ENCODE results near the gene PNPLA5. TPM values are rescaled to one million over a fixed set of nuclear protein-coding genes. Genes with fewer than 3 reads are reported as not detected.

PNPLA5 gene
- total and polyA plus RNA-seq, 2 of the 13 experiments (the other 11 are each of a cell fraction or from before 2014, with no cell fraction given): not detected

- TF ChIP-seq TMF1 (CRISPR knock-in tag; IDR thresholded peaks at IDR 0.05; ENCODE audit: low read depth) (no peak), ELK4 (CRISPR knock-in tag; IDR thresholded peaks at IDR 0.05; ENCODE audit: borderline replicate concordance) (no peak), ZSCAN22 (CRISPR knock-in tag; IDR thresholded peaks at IDR 0.05) (no peak), PRDM15 (CRISPR knock-in tag; IDR thresholded peaks at IDR 0.05) (no peak), DZIP1 (CRISPR knock-in tag; IDR thresholded peaks at IDR 0.05) (no peak), TFDP1 (CRISPR knock-in tag; IDR thresholded peaks at IDR 0.05; ENCODE audit: borderline replicate concordance) (no peak), ZBTB8A (CRISPR knock-in tag; IDR thresholded peaks at IDR 0.05; ENCODE audit: borderline replicate concordance, low read depth) (no peak), TBL1XR1 (IDR thresholded peaks at IDR 0.05; ENCODE audit: borderline replicate concordance, low read length, partially characterized antibody) (no peak), ZMYM4 (CRISPR knock-in tag; IDR thresholded peaks at IDR 0.05) (no peak), NRL (CRISPR knock-in tag; IDR thresholded peaks at IDR 0.05; ENCODE audit: borderline replicate concordance) (no peak), ZNF264 (CRISPR knock-in tag; IDR thresholded peaks at IDR 0.05) (no peak), EZH2 (conservative IDR thresholded peaks at IDR 0.05; ENCODE audit: low read depth, low read length) (no peak), CERS6 (CRISPR knock-in tag; IDR thresholded peaks at IDR 0.05) (no peak)
- WGBS (ENCODE audit: low lambda C conversion rate): 16% methylated on average over 5 of the region's 5 CpGs
- POLR2A ChIA-PET: no interaction called here
- no peak overlapping the region for H3K4me2 ChIP-seq (ENCODE audit: low read depth, low read length)
- no peak overlapping the region for H3K4me3 ChIP-seq (replicated peaks in 1 of 3; ENCODE audit: insufficient read depth in 1 of 3, low read depth in 2 of 3, low read length in 3 of 3)
- FAIRE-seq (no peak), ATAC-seq (no peak), DNase-seq (ENCODE audit: low spot score) (no peak)
- no peaks in the 10 kb centered on the region for H3K9me3 ChIP-seq (ENCODE audit: low read length)
- H3K27ac ChIP-seq (ENCODE audit: extremely low read length, insufficient read depth, low read length): no peak overlapping the region
- intact Hi-C loops (cut with micrococcal nuclease; ENCODE audit: unreplicated experiment): no loop called here
- H3K4me1 ChIP-seq (ENCODE audit: insufficient read depth, low read length): no peaks in the 10 kb centered on the region
- CTCF ChIA-PET (ENCODE audit: low intra/inter-chr PET ratio, low total read pairs): no interaction called here
- in situ Hi-C loops (cut with HindIII; ENCODE audit: extremely low pct_ligation_motif_present, low pct_unique_long_range_greater_than_20kb): loop anchor here (25.0 kb wide), 1 partner anchor 760 kb away; no protein-coding TSS in a partner anchor
- no peaks in the 10 kb centered on the region for H4K20me1 ChIP-seq (ENCODE audit: insufficient read depth, low read length)
- H3K36me3 ChIP-seq (replicated peaks in 1 of 2; ENCODE audit: control insufficient read depth in 1 of 2, insufficient read depth in 2 of 2, low read length in 2 of 2): no peaks in the 10 kb centered on the region
- H3K27me3 ChIP-seq (ENCODE audit: control insufficient read depth in 1 of 2, insufficient read depth in 2 of 2, low read length in 2 of 2): peaks cover 0 to 3% of the 10 kb centered on the region in 2 experiments; a peak in 3 of 5 replicates
- H3K9ac ChIP-seq (ENCODE audit: insufficient read depth, low read depth, low read length): no peak overlapping the region
- no peaks in the 10 kb centered on the region for H3K79me2 ChIP-seq (ENCODE audit: insufficient read depth, low read length)
- H2AFZ ChIP-seq (ENCODE audit: low read length): no peak overlapping the region
- no TSS peak for BruUV-seq (replicated peaks)
These were observed 14.8 kb downstream of the PNPLA5 start for GRCh38 chr22:43876866-43877509.

Data from HepG2 (cell line).